C1 segment of cervical spinal cord (tissue), 14 donors: ENCODE measurements around the gene MSI2.
A peak's percentile ranks its signal among the peaks of the same experiment; 100 is the strongest.

Experiments
- DNase-seq, 14 donors: peaks; one replicate each; lab custom pipeline; 2025; lab: John Stamatoyannopoulos, UW

MSI2 gene

GRCh38 chr17:57652811-57653210, 396.5 kb downstream of the MSI2 start:
- peak in 1 of 14 donors; percentile 42 for DNase-seq

- no peak for DNase-seq
Observed at GRCh38 chr17:57653279-57653678, 397.0 kb downstream of the MSI2 start.

GRCh38 chr17:57654040-57654775, 397.9 kb downstream of the MSI2 start:
- no peak for DNase-seq

GRCh38 chr17:57655553-57655952, 399.2 kb downstream of the MSI2 start:
- DNase-seq: no peak

DNA sequence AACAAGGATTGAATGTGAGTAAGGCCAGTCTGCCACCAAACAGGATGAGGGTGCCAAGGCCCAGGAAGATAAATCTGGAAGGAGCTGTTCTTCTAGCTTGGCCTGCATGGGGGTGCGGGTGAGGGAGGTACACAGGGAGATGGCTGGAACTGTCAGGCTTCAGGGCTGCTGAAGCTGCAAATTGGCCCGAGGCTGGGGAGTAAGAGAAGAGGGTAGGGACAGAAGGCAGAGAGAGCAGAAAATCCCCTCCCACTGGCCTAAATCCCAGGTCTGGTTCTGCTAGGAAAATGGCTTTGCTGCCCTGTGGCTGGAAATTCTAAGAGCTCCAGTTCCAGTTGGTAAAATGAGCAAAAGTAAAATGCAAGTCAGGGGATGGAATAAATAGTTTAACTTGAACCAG, 400.9 kb downstream of the MSI2 start:
- peak in 7 of 14 donors; percentile 12 to 57 (median 38) for DNase-seq

DNA sequence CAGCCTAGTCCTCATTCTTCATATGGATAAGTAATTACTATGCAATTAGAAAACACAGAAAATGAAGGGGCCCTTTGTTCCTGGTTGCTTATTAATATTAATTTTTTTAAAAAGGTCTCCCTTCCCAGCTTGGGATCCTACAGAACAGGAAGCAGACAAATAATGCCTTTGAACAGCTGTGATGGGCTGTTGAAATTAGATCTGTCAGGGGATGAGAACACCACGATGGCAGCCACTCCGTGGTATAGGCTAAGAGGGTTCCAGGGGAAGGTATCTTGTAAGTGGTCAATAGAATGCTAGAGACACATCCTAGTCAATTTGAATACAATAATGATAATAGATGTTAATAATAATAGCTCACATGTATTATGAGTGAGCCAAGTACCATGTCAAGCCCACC, 405.7 kb downstream of the MSI2 start:
- no peak for DNase-seq

- DNase-seq: peak; percentile 73 to 99 (median 96)
Observed at GRCh38 chr17:57662644-57663308, 406.5 kb downstream of the MSI2 start.

- peak in 4 of 14 donors; percentile 46 to 73 (median 67) for DNase-seq
Observed at GRCh38 chr17:57663326-57664070, 407.2 kb downstream of the MSI2 start.

DNA sequence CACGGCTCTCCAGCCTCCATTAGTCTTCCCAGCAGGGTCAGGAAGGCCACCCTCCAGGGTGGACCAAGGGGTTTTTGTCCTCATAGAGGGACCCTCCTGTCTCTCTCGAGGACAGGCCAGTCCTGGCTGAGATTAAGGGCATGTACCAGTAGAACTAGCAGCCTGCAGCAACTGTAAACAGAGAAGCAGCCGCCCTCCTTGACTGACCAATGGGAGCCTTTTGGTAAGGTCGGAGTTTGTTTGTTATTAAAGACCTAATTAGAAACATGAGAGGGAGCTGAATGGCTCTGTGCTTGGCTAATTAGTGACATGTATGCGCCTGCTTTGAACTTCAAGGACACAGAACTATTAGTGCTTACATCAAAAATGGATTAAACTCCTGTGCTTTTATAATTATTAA, 408.8 kb downstream of the MSI2 start:
- peak in 1 of 14 donors; percentile 20 for DNase-seq

DNA sequence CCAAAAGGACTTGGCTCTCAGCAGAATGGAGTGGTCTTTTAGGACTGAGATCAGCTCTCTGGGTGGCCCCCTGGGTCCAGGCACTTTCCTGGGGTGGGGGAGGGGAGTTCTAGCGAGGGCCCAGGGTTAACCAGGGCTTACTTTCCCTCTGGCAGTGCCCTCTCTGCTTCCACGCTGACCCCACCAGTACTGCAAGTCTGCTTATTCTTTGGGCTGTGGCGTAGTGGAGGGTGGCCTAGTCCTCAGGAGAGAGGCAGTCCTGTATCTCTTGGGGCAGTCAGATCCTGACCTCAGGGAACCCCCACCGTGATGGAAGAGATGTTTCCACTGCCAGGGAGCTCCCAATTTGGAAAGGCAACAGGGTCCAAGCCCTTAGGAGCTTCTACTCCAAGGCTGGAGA, 409.4 kb downstream of the MSI2 start:
- DNase-seq: no peak

- no peak for DNase-seq
Observed at GRCh38 chr17:57666201-57666870, 410.0 kb downstream of the MSI2 start.

DNA sequence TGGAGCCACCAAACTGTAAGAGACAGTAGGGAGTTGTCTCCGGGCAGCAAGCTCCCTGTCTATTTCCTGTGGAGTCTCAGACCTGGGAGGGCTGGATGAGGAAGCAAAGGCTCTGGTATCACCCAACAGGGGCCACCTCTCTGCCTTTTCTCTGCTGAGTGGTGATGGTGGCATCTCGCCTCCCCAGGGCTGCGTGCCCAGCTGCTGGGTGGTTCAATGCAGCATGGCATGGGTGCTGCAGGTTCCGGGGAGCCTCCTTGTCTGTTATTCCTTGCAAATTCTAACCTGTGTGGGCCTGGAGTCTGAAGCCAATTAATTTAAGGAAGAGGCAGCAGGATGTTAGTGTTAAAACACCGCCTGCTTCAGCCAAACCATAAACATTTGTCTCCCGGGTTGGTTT, 410.6 kb downstream of the MSI2 start:
- DNase-seq: no peak

- no peak for DNase-seq
Observed at GRCh38 chr17:57667461-57667923, 411.2 kb downstream of the MSI2 start.

- no peak for DNase-seq
Observed at GRCh38 chr17:57668332-57668731, 412.0 kb downstream of the MSI2 start.

DNA sequence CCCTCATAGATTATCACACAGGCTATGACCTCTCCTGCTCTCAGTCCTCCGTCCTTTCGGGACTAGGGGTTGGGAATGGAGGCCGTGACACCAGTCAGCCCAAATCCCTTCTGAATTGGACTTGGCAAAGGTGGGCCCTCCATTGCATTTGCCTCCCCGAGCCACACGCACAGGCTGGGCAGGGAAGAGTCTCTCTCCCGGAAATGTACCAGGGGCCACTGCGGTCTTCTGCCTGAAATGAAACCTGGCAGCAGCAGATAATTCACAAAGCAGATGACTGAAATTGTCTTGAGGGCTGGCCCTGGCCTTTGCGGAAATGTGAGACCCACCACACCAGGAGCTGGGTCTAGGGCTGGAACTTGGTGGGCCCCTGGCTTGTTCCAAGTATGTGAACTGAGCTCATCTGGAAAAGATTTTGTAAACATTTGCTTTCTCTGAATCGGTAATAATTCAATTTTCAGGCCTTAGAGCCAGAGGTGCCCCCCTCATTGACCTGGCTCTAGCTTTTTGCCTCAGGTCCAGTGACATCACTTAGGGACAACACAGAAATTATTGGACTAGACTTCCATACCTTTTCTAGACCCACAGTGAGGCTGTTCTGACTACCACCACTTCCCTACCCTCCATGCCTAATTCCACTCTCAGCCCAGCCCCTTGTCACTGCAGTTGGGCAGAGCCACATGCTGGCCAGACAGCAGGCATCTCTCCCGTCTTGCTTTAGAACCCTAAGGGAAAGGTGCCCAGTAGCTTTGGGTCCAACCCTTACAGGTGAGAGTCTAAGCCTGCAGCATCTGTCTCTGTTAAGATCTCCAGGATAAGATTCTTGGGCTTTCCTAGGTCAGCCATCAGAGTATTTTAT, 413.6 kb downstream of the MSI2 start:
- DNase-seq: no peak

DNA sequence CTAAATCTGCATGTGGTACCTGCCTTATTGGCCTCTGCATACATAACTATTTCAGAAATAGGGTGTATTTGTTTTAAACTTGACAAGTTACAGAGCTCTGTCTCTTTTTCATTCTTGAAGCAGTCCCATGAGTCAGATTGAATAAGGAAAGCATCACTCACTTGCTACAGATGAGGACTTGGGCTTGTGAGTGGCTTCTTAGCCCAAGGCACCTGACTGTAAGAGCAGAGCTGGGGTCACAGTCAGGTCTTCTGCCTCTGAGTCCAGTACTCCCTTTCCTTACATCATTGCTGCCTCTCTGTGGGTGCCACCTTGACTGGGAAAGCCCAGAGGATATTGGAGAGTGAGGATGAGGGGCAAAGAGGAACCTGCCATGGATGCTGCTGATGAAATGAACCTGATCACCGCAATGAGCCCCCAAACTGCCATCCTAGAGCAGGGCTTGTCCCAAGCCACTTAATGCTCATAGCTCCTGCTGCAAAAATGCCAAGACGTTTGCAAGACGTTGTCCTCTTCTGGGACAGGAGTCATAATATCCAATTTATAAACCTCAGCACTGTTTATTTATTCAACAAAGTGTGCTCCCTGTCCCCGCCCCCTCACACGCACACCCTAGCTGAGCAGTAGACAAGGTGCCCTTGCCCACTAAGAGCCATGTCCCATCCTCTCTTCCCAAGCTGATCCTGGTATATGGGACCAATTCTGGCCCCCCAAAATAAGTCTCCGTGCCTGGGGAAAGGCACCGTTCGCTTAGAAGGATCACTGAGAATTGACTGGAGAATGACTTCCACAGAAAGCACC, 414.6 kb downstream of the MSI2 start:
- no peak for DNase-seq

GRCh38 chr17:57671667-57672632, 415.6 kb downstream of the MSI2 start:
- peak in 12 of 14 donors; percentile 29 to 83 (median 66) for DNase-seq

DNA sequence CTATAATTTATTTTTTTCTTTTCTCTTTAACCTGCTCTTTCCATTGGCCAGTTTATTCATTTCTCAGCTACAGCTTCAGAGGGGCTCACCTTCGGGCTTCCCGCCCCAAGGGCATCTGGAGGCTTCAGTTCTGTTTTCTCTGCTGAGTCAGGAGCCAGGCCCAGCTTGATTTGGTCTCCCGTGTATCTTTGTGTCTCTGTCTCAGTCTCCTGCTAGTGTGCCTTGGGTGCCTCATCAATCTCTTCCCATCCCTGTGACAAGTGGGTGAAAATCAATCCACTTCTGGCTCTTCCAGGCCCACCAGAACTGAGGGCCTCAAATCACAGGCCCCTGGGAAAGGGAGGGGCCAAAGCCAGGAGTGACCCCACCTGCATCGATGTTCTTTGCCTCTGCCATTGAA, 416.6 kb downstream of the MSI2 start:
- no peak for DNase-seq

DNA sequence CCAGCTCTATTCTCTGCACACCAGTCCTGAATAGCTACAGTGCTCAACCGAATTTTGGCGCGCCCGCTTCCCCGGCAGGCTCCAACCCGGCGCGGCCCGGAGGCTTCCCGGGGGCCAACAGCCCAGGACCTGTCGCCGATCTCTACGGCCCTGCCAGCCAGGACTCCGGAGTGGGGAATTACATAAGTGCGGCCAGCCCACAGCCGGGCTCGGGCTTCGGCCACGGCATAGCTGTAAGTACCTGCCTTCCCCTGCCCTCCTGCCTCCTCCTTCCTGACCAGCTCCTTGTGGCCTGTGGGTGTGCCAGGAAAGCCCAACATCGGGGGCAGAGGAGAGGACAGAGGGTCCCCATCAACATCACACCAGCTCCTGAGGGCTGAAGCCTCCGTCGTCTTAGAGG, 418.6 kb downstream of the MSI2 start:
- peak in 4 of 14 donors; percentile 27 to 69 (median 40) for DNase-seq
